MCF 10A (cell line): ENCODE data around the gene ZFHX3. TPM values are rescaled to one million over a fixed set of nuclear protein-coding genes. Genes with fewer than 3 reads are reported as not detected.

ENCODE experiments used
- BruUV-seq: library from RNA; stranded (reverse); fragments of 400-500 nt; replicated peaks from 2 replicates; lab custom pipeline; 2021; lab: Mats Ljungman, UMichigan
- CTCF ChIA-PET: fragments of 300-600 bp; sonication (Branson Sonifier 250); formaldehyde crosslinking; extraction: SDS; loops from one replicate; lab custom pipeline; 2021; ENCODE audit warnings: antibody characterized with exemption, inconsistent platforms; lab: Yijun Ruan, JAX
- POLR2A ChIA-PET: fragments of 300-600, 350-650 bp; sonication (Branson Sonifier 250); formaldehyde crosslinking; extraction: SDS; loops from one replicate; lab custom pipeline; 2020; ENCODE audit warnings: antibody characterized with exemption, inconsistent platforms; lab: Yijun Ruan, JAX
- DNase-seq: peaks from one replicate; pipeline ENCODE4 v3.0.0-alpha.2; 2018; ENCODE audit not compliant: unreplicated experiment
- H3K27ac Mint-ChIP-seq: one replicate; pipeline ENCODE4 v1.8.0; 2022; ENCODE audit warnings: mild to moderate bottlenecking, low read depth, mixed read lengths; ENCODE audit not compliant: unreplicated experiment
- H3K27me3 Mint-ChIP-seq: one replicate; pipeline ENCODE4 v1.8.0; 2022; ENCODE audit warnings: mixed read lengths; ENCODE audit not compliant: insufficient read depth, unreplicated experiment
- H3K36me3 Mint-ChIP-seq: one replicate; pipeline ENCODE4 v1.8.0; 2022; ENCODE audit warnings: mild to moderate bottlenecking, moderate library complexity, mixed read lengths; ENCODE audit not compliant: insufficient read depth, unreplicated experiment
- H3K4me1 Mint-ChIP-seq: one replicate; pipeline ENCODE4 v1.8.0; 2022; ENCODE audit warnings: mixed read lengths; ENCODE audit not compliant: insufficient read depth, unreplicated experiment
- H3K4me3 Mint-ChIP-seq: one replicate; pipeline ENCODE4 v1.8.0; 2022; ENCODE audit warnings: mild to moderate bottlenecking, moderate library complexity, mixed read lengths; ENCODE audit not compliant: unreplicated experiment
- H3K9me3 Mint-ChIP-seq: one replicate; pipeline ENCODE4 v1.8.0; 2022; ENCODE audit warnings: mixed read lengths; ENCODE audit not compliant: unreplicated experiment
- intact Hi-C: fragments of 100-400 bp; cut with micrococcal nuclease; formaldehyde crosslinking; loops from 2 replicates; pipeline ENCODE4 v1.14.1; 2022
- total RNA-seq: library from RNA; stranded (reverse); gene quantifications from 2 replicates; pipeline ENCODE4 v1.2.3, GENCODE V29; 2022
- TF ChIP-seq, protein P1 (sequence below): fragments of 200-600 bp; IDR thresholded peaks from one replicate; pipeline ENCODE4 v1.8.0; 2022; ENCODE audit warnings: antibody characterized with exemption, mild to moderate bottlenecking; ENCODE audit not compliant: unreplicated experiment

ZFHX3 gene
- total RNA-seq, 1 experiment from 2014 or later: 27.4 TPM

DNA sequence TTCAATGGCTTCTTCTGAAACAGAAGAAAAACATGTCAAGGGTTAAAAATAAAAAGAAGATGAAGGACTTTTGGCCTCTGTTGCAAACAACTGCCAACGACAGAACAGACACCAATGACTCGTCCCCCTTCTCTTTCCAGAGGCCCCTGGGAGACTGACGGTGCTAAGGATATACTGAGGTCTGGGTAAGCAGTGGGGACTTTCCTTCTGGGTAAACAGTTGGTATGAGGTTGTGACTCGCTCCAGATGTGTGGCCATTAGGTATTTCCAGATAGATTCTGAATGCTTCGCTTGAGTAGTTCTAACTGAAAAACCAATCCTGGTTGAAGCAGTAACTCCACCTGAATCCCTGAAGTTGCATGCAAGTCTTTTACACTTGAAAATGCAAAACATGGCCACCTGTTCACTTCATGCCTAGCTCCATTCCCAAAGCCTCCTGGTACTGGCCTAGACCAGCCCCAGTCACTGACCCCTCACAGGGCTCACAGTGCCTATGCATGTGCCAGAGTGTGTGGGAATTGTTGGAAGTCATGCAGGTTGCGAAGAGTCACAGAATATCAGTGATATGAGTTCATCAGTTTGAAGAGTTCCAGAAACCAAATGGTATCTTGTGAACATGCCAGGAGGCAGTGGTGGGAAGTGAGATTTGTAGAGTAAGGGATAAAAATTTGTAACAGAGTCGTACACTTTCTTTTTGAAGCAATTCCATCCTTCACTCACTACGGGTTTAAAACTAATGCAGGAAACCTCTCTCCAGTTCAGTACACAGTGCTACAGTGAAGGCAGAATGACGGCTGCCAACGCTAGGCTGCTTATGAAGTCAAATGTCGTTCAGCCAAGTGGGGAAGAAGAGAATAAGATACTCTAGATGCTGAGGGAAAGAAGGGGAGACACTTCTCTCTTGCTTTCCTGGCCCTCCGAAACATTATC lies 217.8 kb downstream of the ZFHX3 start:
- H3K27ac Mint-ChIP-seq: no peak overlapping the region
- no peaks in the 10 kb centered on the region for H3K27me3 Mint-ChIP-seq
- ChIA-PET CTCF (no interaction called here), POLR2A (no interaction called here)
- intact Hi-C loops: loop anchor here (5.0 kb wide), 1 partner anchor 347 kb away; no protein-coding TSS in a partner anchor
- TF ChIP-seq, protein P1, sequence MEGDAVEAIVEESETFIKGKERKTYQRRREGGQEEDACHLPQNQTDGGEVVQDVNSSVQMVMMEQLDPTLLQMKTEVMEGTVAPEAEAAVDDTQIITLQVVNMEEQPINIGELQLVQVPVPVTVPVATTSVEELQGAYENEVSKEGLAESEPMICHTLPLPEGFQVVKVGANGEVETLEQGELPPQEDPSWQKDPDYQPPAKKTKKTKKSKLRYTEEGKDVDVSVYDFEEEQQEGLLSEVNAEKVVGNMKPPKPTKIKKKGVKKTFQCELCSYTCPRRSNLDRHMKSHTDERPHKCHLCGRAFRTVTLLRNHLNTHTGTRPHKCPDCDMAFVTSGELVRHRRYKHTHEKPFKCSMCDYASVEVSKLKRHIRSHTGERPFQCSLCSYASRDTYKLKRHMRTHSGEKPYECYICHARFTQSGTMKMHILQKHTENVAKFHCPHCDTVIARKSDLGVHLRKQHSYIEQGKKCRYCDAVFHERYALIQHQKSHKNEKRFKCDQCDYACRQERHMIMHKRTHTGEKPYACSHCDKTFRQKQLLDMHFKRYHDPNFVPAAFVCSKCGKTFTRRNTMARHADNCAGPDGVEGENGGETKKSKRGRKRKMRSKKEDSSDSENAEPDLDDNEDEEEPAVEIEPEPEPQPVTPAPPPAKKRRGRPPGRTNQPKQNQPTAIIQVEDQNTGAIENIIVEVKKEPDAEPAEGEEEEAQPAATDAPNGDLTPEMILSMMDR: no peak
- no peaks in the 10 kb centered on the region for H3K9me3 Mint-ChIP-seq
- BruUV-seq: no TSS peak
- H3K4me1 Mint-ChIP-seq: peaks cover 4% of the 10 kb centered on the region
- H3K4me3 Mint-ChIP-seq: no peak overlapping the region
- peaks cover 33% of the 10 kb centered on the region for H3K36me3 Mint-ChIP-seq
- no peak for DNase-seq

DNA sequence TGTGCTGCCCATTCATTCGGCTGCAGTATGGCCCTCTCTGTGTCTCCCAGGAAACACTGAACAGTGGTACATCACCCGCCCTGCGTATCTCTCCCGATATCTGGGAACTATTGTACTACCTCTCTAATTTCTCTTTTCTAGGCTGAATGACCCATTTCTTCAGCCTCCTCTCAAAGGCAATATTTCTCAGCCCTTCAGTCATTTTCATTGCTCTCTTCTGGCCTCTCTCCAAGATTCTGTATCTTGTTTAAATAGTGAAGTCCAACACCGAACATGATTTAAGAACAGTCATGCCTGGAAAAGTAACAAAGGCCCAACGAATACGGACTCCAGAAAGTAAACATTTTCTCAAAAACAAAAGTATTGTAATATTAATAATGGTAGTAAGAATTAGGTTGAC lies 220.1 kb downstream of the ZFHX3 start:
- no TSS peak for BruUV-seq
- Mint-ChIP-seq H3K27ac (no peak overlapping the region), H3K4me1 (no peaks in the 10 kb centered on the region), H3K27me3 (no peaks in the 10 kb centered on the region), H3K36me3 (peaks cover 37% of the 10 kb centered on the region), H3K9me3 (no peaks in the 10 kb centered on the region), H3K4me3 (no peak overlapping the region)
- intact Hi-C loops: no loop called here
- POLR2A ChIA-PET: no interaction called here
- no peak for DNase-seq
- TF ChIP-seq, protein P1: no peak
- CTCF ChIA-PET: interaction anchor here (0.9 kb wide), 1 partner anchor 368 kb away, joined by 5 read pairs; no protein-coding TSS in a partner anchor

DNA sequence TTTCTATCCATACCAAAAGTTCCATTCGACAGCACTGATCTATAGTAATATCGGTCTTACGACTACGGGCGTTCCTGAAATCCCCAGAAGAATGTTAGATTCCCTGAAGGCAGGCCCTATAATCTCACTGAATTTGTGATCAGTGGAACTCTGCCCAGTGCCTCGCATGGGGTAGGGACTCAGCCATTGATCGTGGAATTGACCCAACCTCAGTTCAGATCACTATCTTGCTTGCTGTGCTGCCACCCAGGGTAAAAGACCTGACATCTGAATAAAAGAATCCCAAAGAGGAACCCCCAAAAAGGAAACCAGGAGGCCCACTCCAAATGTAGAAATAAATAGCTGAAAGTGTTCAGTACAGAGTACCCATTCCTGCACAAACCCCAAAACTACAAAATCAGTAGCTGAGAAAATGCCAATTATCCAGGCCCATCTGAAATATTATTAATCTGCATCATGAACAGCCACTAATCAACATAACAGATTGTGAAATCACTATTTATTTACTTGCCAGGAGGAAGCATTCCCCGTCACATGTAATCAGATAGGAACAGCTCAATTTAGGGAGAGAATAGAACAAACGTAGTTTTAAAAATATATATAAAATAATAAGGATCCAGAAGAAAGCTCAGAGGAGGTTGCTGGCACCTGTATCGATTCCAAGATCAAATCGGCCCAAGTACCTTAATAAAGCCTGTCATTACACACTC lies 221.9 kb downstream of the ZFHX3 start:
- ChIA-PET POLR2A (no interaction called here), CTCF (interaction anchor here (0.5 to 1.2 kb wide), 3 partner anchors 135 to 327 kb away, joined by 4 to 5 read pairs (median 4); no protein-coding TSS in a partner anchor)
- no peaks in the 10 kb centered on the region for H3K9me3 Mint-ChIP-seq
- no peaks in the 10 kb centered on the region for H3K4me1 Mint-ChIP-seq
- DNase-seq: no peak
- no peak overlapping the region for H3K27ac Mint-ChIP-seq
- no TSS peak for BruUV-seq
- no peaks in the 10 kb centered on the region for H3K27me3 Mint-ChIP-seq
- TF ChIP-seq, protein P1: no peak
- intact Hi-C loops: no loop called here
- H3K4me3 Mint-ChIP-seq: no peak overlapping the region
- H3K36me3 Mint-ChIP-seq: peaks cover 41% of the 10 kb centered on the region

DNA sequence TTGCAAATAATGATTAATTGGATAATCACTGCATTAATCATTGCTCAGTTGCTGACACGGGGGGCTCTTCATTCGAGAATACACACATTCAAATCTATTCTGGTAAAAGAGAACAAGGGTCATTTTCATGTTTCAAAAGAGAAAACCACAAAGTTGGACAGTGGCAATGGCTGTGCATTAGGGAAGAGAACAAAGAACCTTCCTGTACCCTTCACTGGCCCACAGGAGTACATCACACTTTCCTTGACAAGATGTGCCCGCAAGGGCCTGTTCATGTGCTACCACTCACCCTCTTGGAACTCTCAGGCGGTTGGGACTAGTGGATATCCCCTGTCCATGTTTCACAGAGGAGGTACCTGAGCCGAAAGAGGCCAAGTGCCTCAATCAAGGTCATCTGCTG lies 223.2 kb downstream of the ZFHX3 start:
- ChIA-PET POLR2A (no interaction called here), CTCF (interaction anchor here (1.2 to 1.4 kb wide), 2 partner anchors 8 to 325 kb away, joined by 5 to 10 read pairs; no protein-coding TSS in a partner anchor)
- Mint-ChIP-seq H3K36me3 (peaks cover 41% of the 10 kb centered on the region), H3K4me3 (no peak overlapping the region), H3K4me1 (no peaks in the 10 kb centered on the region), H3K9me3 (no peaks in the 10 kb centered on the region), H3K27me3 (no peaks in the 10 kb centered on the region), H3K27ac (no peak overlapping the region)
- TF ChIP-seq, protein P1: no peak
- no TSS peak for BruUV-seq
- no peak for DNase-seq
- intact Hi-C loops: no loop called here
